Measurements from ENCODE around the gene KIF26A.

The KIF26A gene

DNA sequence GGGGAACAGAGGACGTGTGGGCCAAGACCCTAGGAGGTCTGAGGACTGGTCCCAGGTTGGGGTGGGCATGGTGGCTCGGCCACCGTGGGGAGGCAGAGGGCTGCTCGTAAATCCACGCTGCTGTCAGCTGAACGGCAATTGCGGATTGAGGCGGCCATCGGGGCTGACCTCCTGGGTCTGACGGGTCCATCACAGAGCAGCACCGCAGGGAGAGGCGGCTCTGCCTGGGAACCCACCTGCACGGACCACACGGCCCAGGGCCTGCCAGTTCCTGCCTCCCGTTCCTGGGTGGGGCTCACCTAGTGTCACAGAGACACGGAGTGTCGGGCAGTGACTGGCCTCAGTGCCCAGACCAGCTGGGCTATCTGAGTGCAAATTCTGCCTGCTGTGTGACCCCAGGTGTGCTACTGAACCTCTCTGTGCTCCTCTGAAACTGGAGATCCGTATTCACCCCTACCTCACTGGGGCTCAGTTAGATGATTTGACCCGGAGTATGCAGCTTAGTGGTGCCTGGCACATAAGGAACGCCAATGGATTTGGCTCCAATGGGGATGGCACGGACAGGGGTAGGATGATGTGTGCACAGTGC, 53.1 kb downstream of the KIF26A start:
- TF ChIP-seq, protein P1, sequence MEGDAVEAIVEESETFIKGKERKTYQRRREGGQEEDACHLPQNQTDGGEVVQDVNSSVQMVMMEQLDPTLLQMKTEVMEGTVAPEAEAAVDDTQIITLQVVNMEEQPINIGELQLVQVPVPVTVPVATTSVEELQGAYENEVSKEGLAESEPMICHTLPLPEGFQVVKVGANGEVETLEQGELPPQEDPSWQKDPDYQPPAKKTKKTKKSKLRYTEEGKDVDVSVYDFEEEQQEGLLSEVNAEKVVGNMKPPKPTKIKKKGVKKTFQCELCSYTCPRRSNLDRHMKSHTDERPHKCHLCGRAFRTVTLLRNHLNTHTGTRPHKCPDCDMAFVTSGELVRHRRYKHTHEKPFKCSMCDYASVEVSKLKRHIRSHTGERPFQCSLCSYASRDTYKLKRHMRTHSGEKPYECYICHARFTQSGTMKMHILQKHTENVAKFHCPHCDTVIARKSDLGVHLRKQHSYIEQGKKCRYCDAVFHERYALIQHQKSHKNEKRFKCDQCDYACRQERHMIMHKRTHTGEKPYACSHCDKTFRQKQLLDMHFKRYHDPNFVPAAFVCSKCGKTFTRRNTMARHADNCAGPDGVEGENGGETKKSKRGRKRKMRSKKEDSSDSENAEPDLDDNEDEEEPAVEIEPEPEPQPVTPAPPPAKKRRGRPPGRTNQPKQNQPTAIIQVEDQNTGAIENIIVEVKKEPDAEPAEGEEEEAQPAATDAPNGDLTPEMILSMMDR (IDR thresholded peaks at IDR 0.05; ENCODE audit: low read depth, low read length, missing control alignments) = no peak
- H3K4me3 ChIP-seq (ENCODE audit: low read depth, low read length) = no peak overlapping the region
- no peak for DNase-seq (ENCODE audit: low read depth)

DNA sequence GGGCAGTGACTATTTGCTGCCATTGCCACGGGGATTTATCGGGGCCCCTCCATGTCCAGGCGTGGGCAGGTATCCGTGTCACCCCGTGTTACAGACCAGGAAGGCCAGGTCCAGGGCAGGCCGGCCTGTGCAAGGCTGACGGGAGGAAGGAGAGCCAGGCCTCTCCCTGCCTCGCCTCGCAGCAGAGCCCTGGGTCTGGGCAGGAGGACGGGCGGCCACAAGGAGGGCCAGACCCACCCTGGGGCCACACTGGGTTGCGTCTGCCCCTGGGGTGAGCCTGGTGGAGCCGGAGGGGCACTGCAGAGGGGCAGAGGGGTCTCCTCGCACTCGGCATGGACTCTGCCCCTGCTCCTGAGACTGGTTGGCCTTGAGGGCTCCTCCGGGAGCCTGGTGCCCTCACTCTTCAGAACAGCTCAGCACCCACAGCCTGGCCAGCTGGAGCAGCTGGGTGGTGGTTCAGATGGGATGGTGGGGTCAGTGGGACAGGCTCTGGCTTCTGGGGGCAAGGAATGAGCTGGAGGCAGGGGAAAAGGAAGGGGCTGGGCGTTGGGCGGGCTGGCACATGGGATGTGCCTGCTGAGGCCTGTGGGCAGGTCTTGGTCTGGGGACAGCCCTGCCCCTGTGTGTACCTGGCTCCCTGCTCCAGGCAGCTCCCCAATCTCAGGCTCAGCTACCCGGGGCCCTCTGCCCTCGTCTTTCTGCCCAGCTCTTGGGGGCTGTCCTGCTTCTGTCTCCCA, 53.9 kb downstream of the KIF26A start:
- no peak for DNase-seq (ENCODE audit: low read depth)
- TF ChIP-seq, protein P1 (IDR thresholded peaks at IDR 0.05; ENCODE audit: low read depth, low read length, missing control alignments) = no peak
- no peak overlapping the region for H3K4me3 ChIP-seq (ENCODE audit: low read depth, low read length)

DNA sequence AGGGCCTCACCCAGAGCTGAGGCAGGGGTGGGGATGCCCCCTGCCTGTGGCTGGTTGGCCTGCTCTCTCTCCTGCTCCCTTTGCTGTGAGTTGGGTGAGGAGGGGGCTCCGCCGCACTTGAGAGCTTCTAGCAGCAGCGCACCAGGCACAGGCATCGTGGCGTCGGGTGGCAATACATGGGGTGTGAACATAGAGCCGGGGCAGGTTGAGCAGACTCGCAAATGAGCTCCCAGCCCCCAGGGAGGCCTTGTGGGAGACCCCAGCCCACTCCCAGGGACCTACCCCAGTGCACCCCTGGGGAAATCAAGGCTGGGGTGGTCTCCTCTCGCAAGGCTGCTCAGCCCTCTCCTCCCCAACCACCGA, 54.5 kb downstream of the KIF26A start:
- H3K4me3 ChIP-seq (ENCODE audit: low read depth, low read length) = no peak overlapping the region
- DNase-seq (ENCODE audit: low read depth) = no peak
- TF ChIP-seq, protein P1 (IDR thresholded peaks at IDR 0.05; ENCODE audit: low read depth, low read length, missing control alignments) = no peak

DNA sequence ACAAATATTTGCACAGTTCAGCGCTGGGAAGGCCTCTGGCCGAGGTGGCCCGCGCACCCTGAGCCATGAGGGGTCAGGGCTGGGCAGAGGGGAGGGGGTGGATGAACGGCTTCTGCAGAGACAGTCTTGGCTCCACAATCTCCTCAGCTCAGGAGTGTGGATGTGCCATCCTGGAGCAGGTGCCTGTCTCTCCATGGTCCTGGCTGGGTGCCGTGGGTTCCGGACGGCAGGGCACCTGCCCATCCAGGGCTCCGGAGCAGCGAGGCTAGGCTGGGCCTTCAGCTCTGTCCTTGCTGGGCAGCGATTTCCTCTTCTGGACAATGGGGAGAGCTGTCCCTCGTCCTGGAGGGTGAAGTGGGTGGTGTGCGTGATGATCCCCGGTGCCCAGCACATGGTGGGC, 55.6 kb downstream of the KIF26A start:
- TF ChIP-seq, protein P1 (IDR thresholded peaks at IDR 0.05; ENCODE audit: low read depth, low read length, missing control alignments) = no peak
- DNase-seq (ENCODE audit: low read depth) = no peak
- no peak overlapping the region for H3K4me3 ChIP-seq (ENCODE audit: low read depth, low read length)

DNA sequence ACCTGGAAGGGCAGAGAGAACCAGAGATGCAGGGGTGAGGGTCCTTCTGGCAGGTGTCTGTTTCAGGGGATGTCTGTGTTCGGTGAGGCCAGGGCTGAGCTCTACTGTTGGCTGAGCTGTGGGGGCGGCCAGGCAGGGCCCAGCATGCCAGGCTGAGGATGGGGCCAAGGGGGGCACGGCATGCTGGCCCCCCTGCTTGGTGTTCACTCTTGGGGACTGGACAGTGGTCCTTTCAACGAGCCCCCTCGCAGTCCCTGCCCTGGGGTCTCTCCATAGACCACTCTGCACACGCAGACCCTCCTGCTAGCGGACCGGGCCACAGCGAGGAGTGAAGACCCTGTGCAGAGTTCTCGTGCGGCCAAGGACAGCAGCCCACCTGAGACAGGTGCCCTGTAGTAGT, 56.3 kb downstream of the KIF26A start:
- H3K4me3 ChIP-seq (ENCODE audit: low read depth, low read length) = no peak overlapping the region
- TF ChIP-seq, protein P1 (IDR thresholded peaks at IDR 0.05; ENCODE audit: low read depth, low read length, missing control alignments) = no peak
- DNase-seq (ENCODE audit: low read depth) = no peak

DNA sequence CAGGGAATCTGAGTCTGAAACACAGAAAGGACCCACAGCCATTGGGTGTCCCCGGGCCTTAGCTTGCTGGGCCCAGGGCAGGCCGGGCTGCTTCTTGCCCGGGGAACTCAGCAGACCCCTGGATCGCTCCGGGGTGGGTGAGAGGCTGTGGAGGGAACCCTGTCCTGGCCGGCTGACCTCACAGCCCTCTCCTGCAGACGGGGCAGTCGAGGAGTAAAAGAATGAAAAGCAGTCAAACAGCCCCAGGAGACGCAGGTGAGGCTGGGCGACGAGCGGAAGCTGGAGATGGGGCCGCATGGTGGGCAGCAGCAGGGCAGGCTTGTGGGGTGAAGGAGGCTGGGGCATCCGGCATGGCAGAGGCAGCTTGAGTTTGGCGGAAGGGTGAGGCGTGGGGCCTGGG, 57.0 kb downstream of the KIF26A start:
- TF ChIP-seq, protein P1 (IDR thresholded peaks at IDR 0.05; ENCODE audit: low read depth, low read length, missing control alignments) = no peak
- H3K4me3 ChIP-seq (ENCODE audit: low read depth, low read length) = no peak overlapping the region
- no peak for DNase-seq (ENCODE audit: low read depth)

DNA sequence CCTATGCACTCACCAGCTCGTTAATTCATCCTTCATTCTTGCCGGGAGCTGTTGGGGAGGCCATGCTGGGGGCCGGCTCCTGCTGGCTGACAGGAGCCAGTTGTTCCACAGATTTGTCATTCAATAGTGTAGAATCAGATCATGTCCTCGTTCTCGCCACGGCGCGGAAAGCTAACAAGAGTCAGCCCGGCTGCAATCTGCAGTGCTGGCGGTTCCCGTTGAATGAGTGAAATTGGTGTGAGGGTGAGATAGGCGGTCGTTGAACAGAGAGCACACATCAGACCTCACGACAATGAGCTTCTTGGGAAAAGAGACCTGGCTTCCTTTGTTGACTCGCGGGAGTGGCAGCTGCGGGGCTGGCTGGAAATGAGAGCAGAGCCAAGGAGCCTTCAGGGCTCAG, 57.5 kb downstream of the KIF26A start:
- no peak overlapping the region for H3K4me3 ChIP-seq (ENCODE audit: low read depth, low read length)
- TF ChIP-seq, protein P1 (IDR thresholded peaks at IDR 0.05; ENCODE audit: low read depth, low read length, missing control alignments) = no peak
- no peak for DNase-seq (ENCODE audit: low read depth)
